Placental pericyte (primary cell): ENCODE results near the gene CYTIP. TPM values are rescaled to one million over a fixed set of nuclear protein-coding genes. Genes with fewer than 3 reads are reported as not detected.

Experiments
- total RNA-seq: library from RNA; depleted of rRNA; stranded (reverse); fragments of >200 nt; gene quantifications from 2 replicates; pipeline ENCODE4 v1.2.3, GENCODE V29; 2012

The CYTIP gene
- total RNA-seq = not detected in 2 replicates

GRCh38 chr2:157443795-157444640, at the start of gene CYTIP:
TSS of gene CYTIP (minus strand) at chr2:157444089. CDS start at chr2:157444020, 69 bp downstream.

Other genes starting within 250 kb of the CYTIP start
- gene GALNT5, start 186.4 kb downstream of the CYTIP start, total RNA-seq = 0.22 and 5.4 TPM in 2 replicates
- under 0.01 TPM in 1 of 2 replicates, not detected in the other for gene ERMN, start 118.3 kb downstream of the CYTIP start, total RNA-seq
- gene ACVR1C, start 184.8 kb upstream of the CYTIP start, total RNA-seq = 0.29 TPM in 1 of 2 replicates, not detected in the other